SK-N-MC (cell line): ENCODE measurements around the gene SUN3.
A peak's percentile ranks its signal among the peaks of the same experiment; 100 is the strongest.
"Not testable (repeated sequence)": the region's sequence is repeated elsewhere in the genome, so short reads cannot be mapped to it uniquely, and the experiment has no call there.

Source experiments
- DNase-seq: peaks from one replicate; pipeline ENCODE4 v3.0.0-alpha.2; 2011; ENCODE audit warnings: low read depth, low spot score
- H3K27ac ChIP-seq: fragments of 200-600 bp; sonication (generic); 2 replicates; pipeline ENCODE4 v1.5.1; 2016; ENCODE audit warnings: mixed run types
- H3K36me3 ChIP-seq: fragments of 200-600 bp; sonication (generic); 2 replicates; pipeline ENCODE4 v1.6.1; 2017; ENCODE audit warnings: antibody characterized with exemption, low read length, mixed read lengths; ENCODE audit not compliant: insufficient read depth
- H3K4me3 ChIP-seq: fragments of 200-600 bp; sonication (generic); 2 replicates; pipeline ENCODE4 v1.5.1; 2016
- H3K9ac ChIP-seq: fragments of 200-600 bp; sonication (generic); 2 replicates; pipeline ENCODE4 v1.8.0; 2017; ENCODE audit warnings: mixed run types, mixed read lengths; ENCODE audit not compliant: insufficient read length
- H3K9me3 ChIP-seq: fragments of 200-600 bp; sonication (generic); 2 replicates; pipeline ENCODE4 v1.6.1; 2017; ENCODE audit warnings: low read depth, mild to moderate bottlenecking, antibody characterized with exemption, low read length, moderate library complexity, mixed read lengths
- EZH2 ChIP-seq: fragments of 200-600 bp; sonication (generic); IDR thresholded peaks from one replicate; pipeline ENCODE4 v1.6.1; 2017; ENCODE audit warnings: antibody characterized with exemption
- FOXP2 ChIP-seq: optimal IDR thresholded peaks from 2 replicates; pipeline ENCODE3; 2011; ENCODE audit warnings: mild to moderate bottlenecking, moderate library complexity; ENCODE audit not compliant: insufficient read depth; ENCODE audit errors: extremely low read length, control extremely low read depth
- POLR2AphosphoS5 ChIP-seq: IDR thresholded peaks from 2 replicates; pipeline ENCODE4 v1.6.1; 2012; ENCODE audit warnings: mild to moderate bottlenecking, low read depth, low read length, borderline replicate concordance

Gene SUN3

DNA sequence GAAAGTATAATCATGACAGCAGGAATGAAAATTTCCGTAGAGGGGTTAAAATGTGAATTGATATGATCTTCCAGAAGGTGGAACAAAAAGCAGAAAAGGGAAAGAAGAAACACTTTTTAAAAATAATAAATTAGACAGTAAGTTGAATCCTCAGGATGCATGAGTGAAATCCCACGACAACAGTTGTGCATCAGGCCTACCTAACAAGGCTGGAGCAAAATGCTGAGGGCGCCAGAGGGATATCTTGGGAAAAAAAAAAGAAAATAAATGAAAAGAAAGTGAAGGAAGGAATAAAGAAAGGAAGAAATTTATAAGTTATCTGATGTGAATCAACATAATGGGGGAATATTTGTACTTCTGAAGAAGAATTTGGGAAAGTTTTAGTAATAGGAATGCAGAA is 36.5 kb downstream of the SUN3 start:
- Histone ChIP-seq H3K36me3 (no peaks in the 10 kb centered on the region), H3K4me3 (no peak overlapping the region)

DNA sequence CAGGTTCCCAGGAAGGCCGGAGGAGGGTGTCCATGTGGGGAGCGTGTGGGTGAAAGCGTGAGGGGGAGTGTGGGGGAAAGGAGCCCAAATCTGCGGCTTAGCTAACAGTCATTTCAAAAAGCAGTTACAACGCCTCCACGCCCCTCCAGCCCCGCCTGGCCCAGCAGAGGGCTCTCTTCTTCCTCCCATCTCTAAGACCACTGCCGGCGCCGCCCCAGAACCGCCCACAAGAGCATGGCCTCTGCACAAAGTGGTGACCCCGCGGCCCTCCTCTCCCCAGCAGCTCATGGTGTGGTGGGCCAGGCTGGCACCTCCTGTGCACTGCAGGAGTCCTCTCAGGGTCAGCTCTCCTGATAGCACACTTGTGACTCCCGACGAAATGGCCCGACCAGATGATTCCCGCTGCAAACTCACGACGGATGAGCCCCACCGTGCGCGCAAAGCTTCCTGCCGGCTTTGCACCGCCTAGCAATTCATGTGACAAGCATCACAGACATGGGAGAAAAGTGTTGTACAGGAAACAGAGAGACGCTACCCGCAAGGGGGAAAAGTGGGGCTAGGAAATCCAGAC is 37.1 kb downstream of the SUN3 start:
- Histone ChIP-seq H3K27ac (no peak overlapping the region), H3K4me3 (no peak overlapping the region), H3K9me3 (no peaks in the 10 kb centered on the region), H3K9ac (no peak overlapping the region), H3K36me3 (no peaks in the 10 kb centered on the region)
- TF ChIP-seq FOXP2 (no peak), EZH2 (no peak), POLR2AphosphoS5 (peak; percentile 33; the same call in 1 of the 2 replicates)
- no peak for DNase-seq

More for the DNA sequence above, 36.5 kb downstream of the SUN3 start:
- Histone ChIP-seq H3K9ac (no peak overlapping the region), H3K9me3 (no peaks in the 10 kb centered on the region), H3K27ac (no peak overlapping the region)
- DNase-seq = no peak
- TF ChIP-seq POLR2AphosphoS5 (no peak), FOXP2 (no peak), EZH2 (no peak)

DNA sequence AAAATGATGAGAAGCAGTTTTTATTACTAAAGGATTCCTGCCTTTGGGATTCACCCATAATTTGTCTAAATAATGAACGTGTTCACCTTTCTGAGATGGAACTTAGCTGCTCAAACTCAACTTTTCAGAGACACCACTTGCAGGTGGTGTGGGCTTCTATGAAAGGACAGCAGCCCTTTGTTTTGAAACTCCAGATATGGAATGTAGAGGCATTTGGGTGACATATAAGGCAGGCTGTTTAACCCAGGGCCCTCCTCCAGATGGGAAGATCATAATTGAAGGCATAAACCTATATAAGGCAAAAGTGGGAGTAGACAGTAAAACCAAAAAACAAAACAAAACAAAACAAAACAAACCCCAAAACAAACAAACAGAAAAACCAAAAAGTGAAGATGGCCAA is 37.6 kb downstream of the SUN3 start:
- no peaks in the 10 kb centered on the region for H3K36me3 ChIP-seq
- H3K4me3 ChIP-seq = no peak overlapping the region
- H3K9me3 ChIP-seq = no peaks in the 10 kb centered on the region
- no peak overlapping the region for H3K27ac ChIP-seq
- TF ChIP-seq EZH2 = no peak
- no peak for TF ChIP-seq POLR2AphosphoS5
- no peak for TF ChIP-seq FOXP2
- no peak overlapping the region for H3K9ac ChIP-seq
- no peak for DNase-seq

DNA sequence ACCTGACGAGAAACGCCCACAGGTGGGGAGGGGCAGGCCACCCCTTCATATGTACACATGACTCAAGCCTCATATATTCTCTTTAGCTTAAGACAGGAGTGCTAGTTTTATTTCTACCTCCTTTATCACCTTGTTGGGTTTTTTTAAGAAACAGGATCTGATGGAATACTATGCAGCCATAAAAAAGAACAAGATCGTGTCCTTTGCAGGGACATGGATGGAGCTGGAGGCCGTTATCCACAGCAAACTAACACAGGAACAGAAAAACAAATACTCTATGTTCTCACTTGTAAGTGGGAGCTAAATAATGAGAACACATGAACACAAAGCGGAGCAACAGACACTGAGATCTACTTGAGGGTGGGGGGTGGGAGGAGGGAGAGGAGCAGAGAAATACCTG is 38.3 kb downstream of the SUN3 start:
- H3K9ac ChIP-seq = no peak overlapping the region
- no peaks in the 10 kb centered on the region for H3K36me3 ChIP-seq
- no peak for DNase-seq
- no peak for TF ChIP-seq FOXP2
- no peak for TF ChIP-seq POLR2AphosphoS5
- TF ChIP-seq EZH2 = no peak
- H3K27ac ChIP-seq = no peak overlapping the region
- no peaks in the 10 kb centered on the region for H3K9me3 ChIP-seq
- H3K4me3 ChIP-seq = no peak overlapping the region

DNA sequence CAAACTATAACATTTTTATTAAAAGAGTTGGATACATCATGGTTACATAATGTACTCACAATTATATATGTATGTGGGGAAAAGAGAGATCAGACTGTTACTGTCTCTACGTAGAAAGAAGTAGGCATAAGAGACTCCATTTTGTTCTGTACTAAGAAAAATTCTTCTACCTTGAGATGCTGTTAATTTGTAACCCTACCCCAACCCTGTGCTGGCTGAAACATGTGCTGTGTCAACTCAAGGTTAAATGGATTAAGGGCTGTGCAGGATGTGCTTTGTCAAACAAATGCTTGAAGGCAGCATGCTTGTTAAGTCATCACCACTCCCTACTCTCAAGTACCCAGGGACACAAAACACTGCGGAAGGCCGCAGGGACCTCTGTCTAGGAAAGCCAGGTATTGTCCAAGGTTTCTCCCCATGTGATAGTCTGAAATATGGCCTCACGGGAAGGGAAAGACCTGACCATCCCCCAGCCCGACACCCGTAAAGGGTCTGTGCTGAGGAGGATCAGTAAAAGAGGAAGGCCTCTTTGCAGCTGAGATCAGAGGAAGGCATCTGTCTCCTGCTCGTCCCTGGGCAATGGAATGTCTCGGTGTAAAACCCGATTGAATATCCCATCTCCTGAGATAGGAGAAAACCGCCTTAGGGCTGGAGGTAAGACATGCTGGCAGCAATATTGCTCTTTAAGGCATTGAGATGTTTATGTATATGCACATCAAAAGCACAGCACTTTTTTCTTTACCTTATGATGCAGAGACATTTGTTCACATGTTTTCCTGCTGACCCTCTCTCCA is 39.1 kb downstream of the SUN3 start:
- not testable (repeated sequence) for DNase-seq, H3K4me3 ChIP-seq, H3K36me3 ChIP-seq, H3K9me3 ChIP-seq, H3K9ac ChIP-seq, H3K27ac ChIP-seq

DNA sequence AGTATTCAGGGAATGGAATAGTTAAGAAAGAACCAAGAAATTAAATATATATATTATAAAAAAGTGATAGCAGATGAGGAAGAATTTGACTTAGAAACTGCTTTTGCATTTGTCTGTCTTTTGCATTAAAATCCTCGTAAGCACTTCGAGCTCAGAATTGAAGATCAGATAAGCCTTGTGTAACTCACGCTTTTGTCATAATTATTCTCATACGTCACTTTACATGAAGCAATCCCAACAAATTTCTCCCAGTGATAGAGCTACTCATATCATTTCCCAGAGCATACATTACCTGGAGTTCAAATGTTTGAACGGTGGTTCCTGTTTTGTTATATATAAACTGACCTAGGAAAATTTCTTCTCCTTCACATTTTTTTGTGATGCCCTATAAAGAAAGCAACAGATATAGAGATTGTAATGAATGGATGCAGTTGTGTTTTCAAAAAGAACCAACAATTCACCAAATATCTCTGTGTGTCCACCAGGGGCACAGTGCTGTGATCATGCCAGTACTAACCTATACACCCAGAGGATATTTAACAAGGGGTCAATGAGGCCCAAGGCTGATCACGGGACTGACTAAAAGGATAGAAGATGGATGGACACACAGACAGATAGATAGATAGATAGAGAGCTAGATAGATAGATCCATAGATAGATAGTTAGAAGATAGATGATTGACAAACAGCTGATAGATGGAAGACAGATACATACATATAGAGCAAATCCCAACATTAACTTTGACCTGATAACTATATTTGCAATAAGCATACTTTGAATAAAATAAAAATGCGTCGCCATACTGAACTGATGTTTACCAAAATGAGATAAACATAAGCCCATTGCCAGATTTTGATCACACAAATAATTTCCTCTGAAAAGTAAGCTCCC is 40.2 kb downstream of the SUN3 start:
- Histone ChIP-seq H3K27ac (no peak overlapping the region), H3K9me3 (no peaks in the 10 kb centered on the region), H3K9ac (no peak overlapping the region), H3K36me3 (no peaks in the 10 kb centered on the region), H3K4me3 (no peak overlapping the region)
- TF ChIP-seq POLR2AphosphoS5 = no peak
- no peak for TF ChIP-seq FOXP2
- no peak for TF ChIP-seq EZH2
- no peak for DNase-seq

DNA sequence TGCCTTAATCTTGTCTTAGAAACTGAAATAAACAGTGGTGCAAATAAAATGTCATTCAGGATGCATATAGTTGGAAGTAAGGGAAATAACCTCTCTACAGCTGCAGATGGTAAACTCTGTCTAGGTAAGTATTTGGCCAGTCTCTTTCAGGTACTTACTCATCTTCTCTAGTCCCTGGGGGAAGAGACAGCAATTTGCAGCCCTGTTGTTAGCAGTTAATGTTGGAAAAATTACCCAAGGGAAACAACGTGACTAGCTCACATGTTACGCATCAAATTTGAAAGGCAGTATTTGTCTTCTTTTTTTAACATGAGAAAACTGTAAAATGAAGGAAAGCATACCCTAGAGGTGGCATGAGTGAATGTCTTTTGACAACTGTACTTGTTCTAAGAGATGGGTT is 46.3 kb downstream of the SUN3 start:
- Histone ChIP-seq H3K9me3 (no peaks in the 10 kb centered on the region), H3K36me3 (peaks cover 10% of the 10 kb centered on the region), H3K27ac (no peak overlapping the region), H3K9ac (no peak overlapping the region), H3K4me3 (no peak overlapping the region)
- DNase-seq = no peak
- no peak for TF ChIP-seq POLR2AphosphoS5
- no peak for TF ChIP-seq FOXP2
- TF ChIP-seq EZH2 = no peak

DNA sequence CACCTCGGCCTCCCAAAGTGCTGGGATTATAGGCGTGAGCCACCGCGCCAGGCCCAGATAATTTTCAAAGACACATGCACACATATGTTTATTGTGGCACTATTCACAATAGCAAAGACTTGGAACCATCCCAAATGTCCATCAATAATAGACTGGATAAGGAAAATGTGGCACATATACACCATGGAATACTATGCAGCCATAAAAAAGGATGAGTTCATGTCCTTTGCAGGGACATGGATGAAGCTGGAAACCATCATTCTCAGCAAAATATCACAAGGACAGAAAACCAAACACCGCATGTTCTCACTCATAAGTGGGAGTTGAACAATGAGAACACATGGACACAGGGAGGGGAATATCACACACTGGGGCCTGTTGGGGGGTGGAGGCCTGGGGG is 48.3 kb downstream of the SUN3 start:
- not testable (repeated sequence) for DNase-seq, H3K27ac ChIP-seq, H3K4me3 ChIP-seq, H3K9me3 ChIP-seq, H3K9ac ChIP-seq
- H3K36me3 ChIP-seq = peaks cover 29% of the 10 kb centered on the region
